Measurements from ENCODE around the gene CCDC102A. TPM values are rescaled to one million over a fixed set of nuclear protein-coding genes. Genes with fewer than 3 reads are reported as not detected.

CCDC102A gene
- total RNA-seq, 1 donor from 2014 or later: 0.82 TPM

DNA sequence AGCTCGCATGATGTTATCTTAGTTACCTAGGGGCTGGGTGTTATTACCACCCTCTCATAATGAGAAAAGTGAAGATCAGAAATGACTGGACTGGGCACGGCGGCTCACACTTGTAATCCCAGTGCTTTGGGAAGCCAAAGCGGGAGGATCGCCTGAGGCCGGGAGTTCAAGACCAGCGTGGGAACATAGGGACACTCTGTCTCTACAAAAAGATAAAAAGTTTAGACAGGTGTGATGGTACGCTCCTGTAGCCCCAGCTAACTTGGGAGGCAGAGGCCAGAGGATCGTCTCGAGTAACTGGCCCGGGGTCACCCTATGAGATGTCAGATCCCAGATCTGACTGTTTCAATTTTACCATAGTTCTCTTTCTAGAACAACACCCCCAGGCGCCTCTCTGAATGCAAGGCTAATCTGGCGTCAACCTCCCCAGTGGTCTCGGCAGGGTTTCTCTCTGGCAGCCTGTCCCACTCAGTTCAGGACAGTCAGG, 1.9 kb upstream of the CCDC102A start:
- no peak for FAIRE-seq

GRCh38 chr16:57537581-57538234, 1.3 kb upstream of the CCDC102A start:
- FAIRE-seq: no peak
- DNase-seq (ENCODE audit: low spot score in 2 of 2): no peak

More for the DNA sequence above, 1.9 kb upstream of the CCDC102A start:
- no peak for DNase-seq (ENCODE audit: low spot score in 2 of 2)

- no peak for FAIRE-seq
- DNase-seq (ENCODE audit: low spot score in 2 of 2): no peak
These were observed 779 bp upstream of the CCDC102A start for GRCh38 chr16:57537194-57537505.

- FAIRE-seq: no peak
These were observed 578 bp downstream of the CCDC102A start for GRCh38 chr16:57535680-57536305.

GRCh38 chr16:57534881-57535658, 1.3 kb downstream of the CCDC102A start:
- no peak for DNase-seq (ENCODE audit: low spot score in 2 of 2)

More at GRCh38 chr16:57535680-57536305, 578 bp downstream of the CCDC102A start:
- peak; percentile 96 to 97 for DNase-seq (ENCODE audit: low spot score in 2 of 2)

GRCh38 chr16:57534337-57534880, 2.0 kb downstream of the CCDC102A start:
- no peak for FAIRE-seq
- no peak for DNase-seq (ENCODE audit: low spot score in 2 of 2)

More at GRCh38 chr16:57534881-57535658, 1.3 kb downstream of the CCDC102A start:
- no peak for FAIRE-seq

GRCh38 chr16:57533431-57534336, 2.7 kb downstream of the CCDC102A start:
- FAIRE-seq (no peak), DNase-seq (ENCODE audit: low spot score in 2 of 2) (no peak)

- FAIRE-seq (no peak), DNase-seq (ENCODE audit: low spot score in 2 of 2) (no peak)
These were observed 4.1 kb downstream of the CCDC102A start for GRCh38 chr16:57532266-57532625.

- DNase-seq (ENCODE audit: low spot score in 2 of 2): no peak
- no peak for FAIRE-seq
These were observed 4.6 kb downstream of the CCDC102A start for GRCh38 chr16:57531635-57532265.

GRCh38 chr16:57531253-57531575, 5.2 kb downstream of the CCDC102A start:
- FAIRE-seq: no peak
- DNase-seq (ENCODE audit: low spot score in 2 of 2): peak in 1 of 2 donors; percentile 10

- DNase-seq (ENCODE audit: low spot score in 2 of 2) (peak in 1 of 2 donors; percentile 22), FAIRE-seq (no peak)
These were observed 5.7 kb downstream of the CCDC102A start for GRCh38 chr16:57530522-57531252.

GRCh38 chr16:57530104-57530521, 6.3 kb downstream of the CCDC102A start:
- FAIRE-seq (no peak), DNase-seq (ENCODE audit: low spot score in 2 of 2) (peak; percentile 35 to 61)

GRCh38 chr16:57529391-57530103, 6.8 kb downstream of the CCDC102A start:
- FAIRE-seq: no peak
- DNase-seq (ENCODE audit: low spot score in 2 of 2): no peak

- DNase-seq (ENCODE audit: low spot score in 2 of 2) (peak in 1 of 2 donors; percentile 32), FAIRE-seq (no peak)
These were observed 7.6 kb downstream of the CCDC102A start for GRCh38 chr16:57528499-57529390.

GRCh38 chr16:57527610-57528360, 8.6 kb downstream of the CCDC102A start:
- DNase-seq (ENCODE audit: low spot score in 2 of 2): peak in 1 of 2 donors; percentile 16
- no peak for FAIRE-seq

DNA sequence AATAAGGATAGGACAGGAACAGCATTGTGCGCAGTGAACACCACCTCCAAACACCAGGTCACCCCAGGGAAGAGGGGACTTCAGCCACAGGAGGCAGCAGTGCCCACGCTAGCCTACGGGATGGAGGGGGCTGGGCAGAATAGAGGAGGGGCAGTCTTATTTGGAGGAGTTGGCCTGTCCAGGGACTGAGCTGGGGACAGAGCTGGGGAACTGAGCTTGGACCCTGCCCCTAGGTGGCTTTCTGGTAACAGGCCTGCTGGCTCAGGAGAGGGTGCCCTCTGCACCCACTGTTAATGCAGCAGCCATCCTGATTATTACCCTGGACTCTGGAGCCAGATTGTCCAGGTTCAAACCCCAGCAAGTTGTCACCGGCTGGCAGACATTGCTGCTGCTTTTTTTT, 9.3 kb downstream of the CCDC102A start:
- no peak for FAIRE-seq
- peak in 1 of 2 donors; percentile 19 for DNase-seq (ENCODE audit: low spot score in 2 of 2)

DNA sequence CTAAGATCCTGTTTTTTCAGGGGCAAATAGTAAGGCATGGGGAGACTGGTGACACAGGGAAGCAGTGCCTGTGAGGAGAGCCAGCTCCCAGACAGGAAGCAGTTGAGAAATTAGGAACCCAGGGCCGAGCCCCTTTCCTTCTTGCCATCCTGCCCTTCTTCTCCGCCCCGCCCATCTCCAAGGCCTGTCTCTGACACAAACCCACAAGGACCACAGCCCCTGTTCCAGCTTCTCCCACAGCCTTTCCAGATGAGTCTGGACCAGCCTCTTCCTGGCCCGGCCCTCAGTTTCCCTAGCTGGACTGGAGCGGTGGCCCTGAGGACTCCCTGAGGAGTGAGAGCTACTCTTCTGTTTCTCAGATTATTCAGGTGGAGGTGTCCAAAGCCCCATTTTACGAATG, 9.9 kb downstream of the CCDC102A start:
- FAIRE-seq (no peak), DNase-seq (ENCODE audit: low spot score in 2 of 2) (no peak)

All from frontal cortex (tissue), 4 donors.